Esophagus (tissue), 2 donors: ENCODE results near the gene ETS1. TPM values are rescaled to one million over a fixed set of nuclear protein-coding genes. Genes with fewer than 3 reads are reported as not detected.

Experiments
- H3K27ac ChIP-seq, 2 donors: one replicate each; pipeline ENCODE4 v1.5.1; 2013; ENCODE audit warnings: low read depth in 2 of 2, mild to moderate bottlenecking in 2 of 2, inconsistent platforms in 1 of 2, low read length in 1 of 2, moderate library complexity in 1 of 2
- H3K27me3 ChIP-seq, 2 donors: one replicate each; pipeline ENCODE4 v1.6.1; 2013; ENCODE audit warnings: low read length in 2 of 2, control low read depth in 1 of 2, mild to moderate bottlenecking in 1 of 2; ENCODE audit not compliant: insufficient read depth in 2 of 2, control insufficient read depth in 1 of 2
- H3K36me3 ChIP-seq, 2 donors: one replicate each; pipeline ENCODE4 v1.6.1; 2013; ENCODE audit warnings: low read length in 1 of 2; ENCODE audit not compliant: control insufficient read depth in 2 of 2, insufficient read depth in 2 of 2
- H3K4me1 ChIP-seq, 2 donors: one replicate each; pipeline ENCODE4 v1.6.1; 2013; ENCODE audit warnings: low read length in 1 of 2; ENCODE audit not compliant: control insufficient read depth in 2 of 2, insufficient read depth in 2 of 2
- H3K4me3 ChIP-seq, 2 donors: one replicate each; pipeline ENCODE4 v1.5.1; 2013; ENCODE audit warnings: low read length in 2 of 2, mild to moderate bottlenecking in 2 of 2, low read depth in 1 of 2, moderate library complexity in 1 of 2
- H3K9me3 ChIP-seq, 2 donors: one replicate each; pipeline ENCODE4 v1.6.1; 2013; ENCODE audit warnings: mild to moderate bottlenecking in 2 of 2, low read depth in 1 of 2, low read length in 1 of 2, moderate library complexity in 1 of 2; ENCODE audit not compliant: control insufficient read depth in 2 of 2, insufficient read depth in 1 of 2
- WGBS, 2 donors: extraction: QIAGEN DNeasy Blood & Tissue Kit; methylation state at CpG; one replicate each; pipeline ENCODE4 v1.1.7; 2013; 5-methylcytosine and 5-hydroxymethylcytosine counted together
- polyA plus RNA-seq, 2 donors: library from polyadenylated mRNA; stranded (reverse); fragments of 200-250 nt; gene quantifications; one replicate each; pipeline ENCODE4 v1.2.3, GENCODE V29; 2013
- donor health status: healthy with polysubstance abuse.
- donor health status: Bipolar disorder and iron deficiency.

ETS1 gene
- polyA plus RNA-seq, 2 donors = 3.0 to 3.9 TPM

GRCh38 chr11:128462922-128463321 lies 124.4 kb downstream of the ETS1 start:
- 69 to 70% methylated on average over 4 of the region's 4 CpGs for WGBS, 2 donors
- no peak overlapping the region for H3K27ac ChIP-seq

GRCh38 chr11:128462189-128462588 lies 125.2 kb downstream of the ETS1 start:
- H3K27ac ChIP-seq = no peak overlapping the region
- H3K4me3 ChIP-seq = no peak overlapping the region
- 96 to 97% methylated on average over 13 of the region's 13 CpGs for WGBS, 2 donors
- H3K9me3 ChIP-seq = no peaks in the 10 kb centered on the region
- H3K4me1 ChIP-seq = peaks cover 3% of the 10 kb centered on the region in 2 donors
- no peaks in the 10 kb centered on the region for H3K27me3 ChIP-seq
- peaks cover 3 to 4% of the 10 kb centered on the region in 2 donors for H3K36me3 ChIP-seq

More at GRCh38 chr11:128462922-128463321, 124.4 kb downstream of the ETS1 start:
- Histone ChIP-seq H3K4me1 (peaks cover 3 to 8% of the 10 kb centered on the region in 2 donors), H3K4me3 (no peak overlapping the region), H3K27me3 (no peaks in the 10 kb centered on the region), H3K9me3 (no peaks in the 10 kb centered on the region), H3K36me3 (peaks cover 3 to 4% of the 10 kb centered on the region in 2 donors)

- Histone ChIP-seq H3K9me3 (no peaks in the 10 kb centered on the region), H3K36me3 (peaks cover 3 to 7% of the 10 kb centered on the region in 2 donors)
- 61 to 65% methylated on average over 5 of the region's 5 CpGs for WGBS, 2 donors
These were observed 129.0 kb downstream of the ETS1 start for GRCh38 chr11:128458321-128458720.

GRCh38 chr11:128457874-128458273 lies 129.5 kb downstream of the ETS1 start:
- H3K36me3 ChIP-seq = peaks cover 3 to 7% of the 10 kb centered on the region in 2 donors
- no peaks in the 10 kb centered on the region for H3K27me3 ChIP-seq
- H3K4me3 ChIP-seq = no peak overlapping the region
- 93 to 97% methylated on average over 3 of the region's 3 CpGs for WGBS, 2 donors
- no peak overlapping the region for H3K27ac ChIP-seq
- H3K4me1 ChIP-seq = peaks cover 2 to 4% of the 10 kb centered on the region in 2 donors
- no peaks in the 10 kb centered on the region for H3K9me3 ChIP-seq

More at GRCh38 chr11:128458321-128458720, 129.0 kb downstream of the ETS1 start:
- H3K27me3 ChIP-seq = no peaks in the 10 kb centered on the region
- H3K4me3 ChIP-seq = no peak overlapping the region
- peaks cover 2% of the 10 kb centered on the region in 2 donors for H3K4me1 ChIP-seq
- no peak overlapping the region for H3K27ac ChIP-seq

GRCh38 chr11:128456566-128457268 lies 130.6 kb downstream of the ETS1 start:
- Histone ChIP-seq H3K9me3 (no peaks in the 10 kb centered on the region), H3K27ac (no peak overlapping the region), H3K27me3 (no peaks in the 10 kb centered on the region), H3K4me1 (peaks cover 2 to 4% of the 10 kb centered on the region in 2 donors), H3K4me3 (no peak overlapping the region), H3K36me3 (peaks cover 0 to 3% of the 10 kb centered on the region in 2 donors)
- WGBS, 2 donors = 87% methylated on average over 8 of the region's 8 CpGs

- no peak overlapping the region for H3K27ac ChIP-seq
- H3K27me3 ChIP-seq = no peaks in the 10 kb centered on the region
- no peak overlapping the region for H3K4me3 ChIP-seq
- peaks cover 5 to 6% of the 10 kb centered on the region in 2 donors for H3K4me1 ChIP-seq
- H3K9me3 ChIP-seq = no peaks in the 10 kb centered on the region
- peaks cover 0 to 3% of the 10 kb centered on the region in 2 donors for H3K36me3 ChIP-seq
- WGBS, 2 donors = 85 to 87% methylated on average over 5 of the region's 5 CpGs
These were observed 131.6 kb downstream of the ETS1 start for GRCh38 chr11:128455766-128456165.

GRCh38 chr11:128453444-128454336 lies 133.7 kb downstream of the ETS1 start:
- Histone ChIP-seq H3K9me3 (no peaks in the 10 kb centered on the region), H3K4me3 (no peak overlapping the region), H3K4me1 (peaks cover 5 to 6% of the 10 kb centered on the region in 2 donors), H3K36me3 (peaks cover 0 to 3% of the 10 kb centered on the region in 2 donors), H3K27me3 (no peaks in the 10 kb centered on the region), H3K27ac (no peak overlapping the region)
- WGBS, 2 donors = 64 to 74% methylated on average over 5 of the region's 5 CpGs

GRCh38 chr11:128451652-128452470 lies 135.5 kb downstream of the ETS1 start:
- Histone ChIP-seq H3K4me3 (no peak overlapping the region), H3K4me1 (peaks cover 5 to 6% of the 10 kb centered on the region in 2 donors)
- 31 to 38% methylated on average over 26 of the region's 26 CpGs for WGBS, 2 donors

More at GRCh38 chr11:128451652-128452470, 135.5 kb downstream of the ETS1 start:
- peaks cover 0 to 2% of the 10 kb centered on the region in 2 donors for H3K36me3 ChIP-seq
- H3K27me3 ChIP-seq = no peaks in the 10 kb centered on the region
- no peaks in the 10 kb centered on the region for H3K9me3 ChIP-seq
- H3K27ac ChIP-seq = peak overlapping the region in 1 of 2 donors; percentile 9
